Fibroblast of the conjunctiva (primary cell): ENCODE results near the gene ZDHHC14.
"Not testable (repeated sequence)": the region's sequence is repeated elsewhere in the genome, so short reads cannot be mapped to it uniquely, and the experiment has no call there.

Experiments
- DNase-seq: peaks from one replicate; pipeline ENCODE4 v3.0.0-alpha.2; 2010; ENCODE audit warnings: low read depth

Gene ZDHHC14

DNA sequence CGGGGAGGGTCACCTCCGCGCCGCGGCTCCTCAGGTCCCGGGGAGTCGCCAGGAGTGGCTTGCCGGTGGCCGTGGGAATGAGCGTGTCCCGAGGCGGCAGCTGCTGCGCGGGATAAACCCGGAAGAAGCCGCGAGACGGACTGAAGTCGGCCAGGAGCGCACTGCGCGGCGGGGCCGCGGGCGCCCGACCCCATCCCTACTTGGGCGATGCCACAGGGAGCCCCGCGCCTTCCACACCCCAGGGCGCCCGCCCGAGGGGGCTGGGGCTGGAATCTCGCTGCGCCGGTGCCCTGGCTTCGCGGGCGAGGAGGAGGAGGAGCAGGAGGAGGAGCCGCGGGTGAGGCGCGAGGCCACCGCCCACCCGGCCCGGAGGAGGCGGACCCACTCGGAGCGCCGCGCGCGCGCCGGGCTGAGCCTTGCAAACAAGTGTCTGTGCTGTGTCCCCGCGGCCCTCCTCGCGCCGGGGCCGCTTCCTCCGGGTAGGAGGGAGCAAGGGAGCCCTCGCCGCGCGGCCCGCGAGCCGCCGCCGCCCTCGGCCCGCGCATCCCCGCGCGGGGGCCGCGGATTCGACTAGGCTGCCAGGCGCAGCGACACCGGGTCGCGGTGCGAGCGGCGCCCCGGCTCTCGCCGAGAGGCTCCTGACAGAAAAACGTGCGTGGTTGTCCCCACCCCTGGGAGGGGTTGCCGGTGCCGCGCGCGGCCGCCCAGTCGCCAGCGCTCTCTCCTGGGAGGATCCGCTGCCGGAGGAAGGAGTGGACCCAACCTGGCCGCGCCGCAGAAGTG lies at the start of gene ZDHHC14:
Gene ZDHHC14 (plus strand): TSS at position 412 of the 783 bp plus-strand sequence.
- DNase-seq: peak; percentile 51

DNA sequence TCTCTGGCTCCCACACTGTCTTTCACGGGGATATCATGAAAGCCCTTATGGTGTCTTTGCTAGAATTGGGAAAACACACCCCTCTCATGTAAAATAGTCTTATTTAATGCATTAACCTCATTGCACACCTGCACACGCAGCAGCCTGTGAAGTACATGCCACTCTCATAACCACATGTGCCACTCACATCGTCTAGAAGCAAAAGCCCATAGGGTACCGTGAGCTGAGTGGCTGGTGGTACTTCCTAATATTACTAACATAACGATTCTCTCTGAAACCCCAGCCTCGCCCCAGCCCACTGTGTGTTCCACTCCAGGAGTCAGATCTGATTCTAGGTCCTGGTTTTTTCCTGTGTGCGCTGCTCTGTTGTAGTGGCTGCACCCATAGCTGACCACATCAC lies 48.2 kb upstream of the ZDHHC14 start:
- no peak for DNase-seq

DNA sequence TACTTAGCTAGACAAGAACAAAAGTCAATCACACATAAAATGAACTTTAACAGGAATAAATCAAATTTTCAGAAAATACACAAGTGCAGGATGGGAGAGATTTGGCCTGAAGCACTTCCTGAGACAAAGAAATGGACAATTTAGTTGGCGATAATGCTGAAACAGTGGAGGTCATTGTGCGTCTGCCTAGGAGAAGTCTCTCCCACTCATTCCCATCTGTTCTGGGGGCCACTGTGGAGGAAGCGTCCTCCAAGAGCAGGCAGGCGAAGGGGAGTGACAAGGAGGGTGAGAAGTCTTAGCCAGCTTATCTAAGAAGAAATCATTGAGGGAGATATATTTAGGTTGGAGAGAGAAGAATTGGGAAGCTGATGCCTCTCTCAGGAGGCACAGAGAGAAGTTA lies 47.5 kb upstream of the ZDHHC14 start:
- DNase-seq: no peak

DNA sequence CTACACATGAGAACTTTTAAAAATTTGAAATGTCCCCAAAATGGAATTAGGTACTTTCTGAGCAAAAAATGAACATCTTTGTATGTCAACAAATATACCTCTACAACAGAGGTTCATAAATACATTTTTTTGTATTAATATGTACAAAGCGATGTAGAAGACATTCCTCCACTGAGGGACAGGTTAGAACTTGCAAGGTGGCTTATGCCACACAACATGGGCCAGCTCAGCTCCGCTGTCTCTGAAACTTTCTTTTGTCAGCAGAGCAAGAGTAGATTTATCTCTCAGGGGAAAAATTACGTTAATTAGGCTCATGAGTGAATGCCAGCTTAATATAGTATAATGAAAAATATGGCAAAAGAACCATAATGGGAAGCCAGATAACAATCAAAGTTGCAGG lies 47.0 kb upstream of the ZDHHC14 start:
- no peak for DNase-seq

DNA sequence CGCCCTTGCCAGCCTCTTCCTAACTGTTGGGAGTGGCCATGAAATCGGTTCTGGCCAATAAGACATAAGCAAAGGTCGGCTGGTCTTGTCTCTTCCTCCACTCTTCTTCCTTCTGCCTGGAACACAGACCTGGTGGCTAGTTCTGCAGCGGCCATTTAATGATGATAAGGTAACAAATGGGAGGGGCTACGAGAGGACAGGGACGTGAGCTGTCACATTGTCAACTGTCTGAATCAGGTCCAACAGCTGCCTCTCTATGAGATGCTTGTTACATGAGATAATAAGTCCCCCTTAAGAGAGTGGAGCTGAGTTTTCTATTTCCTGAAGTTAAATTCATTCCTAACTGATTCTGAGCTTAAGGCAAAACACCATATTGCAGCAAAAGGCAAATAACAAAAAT lies 45.2 kb upstream of the ZDHHC14 start:
- no peak for DNase-seq

DNA sequence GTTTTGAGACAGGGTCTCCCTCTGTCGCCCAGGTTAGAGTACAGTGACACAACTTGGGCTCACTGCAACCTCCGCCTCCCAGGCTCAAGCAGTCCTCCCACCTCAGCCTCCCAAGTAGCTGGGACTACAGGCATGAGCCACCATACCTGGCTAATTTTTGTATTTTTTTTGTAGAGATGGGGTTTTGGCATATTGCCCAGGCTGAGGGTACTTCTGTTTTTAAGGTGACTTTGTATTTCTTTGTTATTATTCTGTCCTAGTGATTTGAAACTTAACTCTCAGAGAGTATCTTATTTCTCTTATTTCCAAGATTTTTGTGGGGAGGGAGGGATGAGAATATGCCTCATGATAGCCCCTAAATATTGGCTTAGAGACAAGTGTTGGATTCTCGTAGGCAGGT lies 43.7 kb upstream of the ZDHHC14 start:
- not testable (repeated sequence) for DNase-seq

DNA sequence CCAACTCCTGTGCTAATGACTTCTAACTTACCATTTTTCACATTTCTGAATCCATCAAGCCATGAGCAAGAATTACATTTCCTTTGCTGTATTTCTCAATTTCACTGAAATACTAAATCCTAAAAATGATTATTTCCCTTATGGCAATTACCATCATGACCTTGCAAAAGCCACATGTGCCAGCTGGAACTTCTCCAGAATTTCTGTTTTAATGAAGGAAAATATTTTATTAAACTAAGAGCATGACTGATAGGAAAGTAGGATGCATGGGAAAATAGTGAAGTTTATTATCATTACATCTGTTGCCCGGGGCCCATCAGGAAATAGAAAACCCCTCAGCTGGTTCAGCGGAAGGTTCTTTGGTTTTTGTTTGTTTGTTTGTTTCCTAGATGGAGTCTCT lies 43.2 kb upstream of the ZDHHC14 start:
- no peak for DNase-seq

DNA sequence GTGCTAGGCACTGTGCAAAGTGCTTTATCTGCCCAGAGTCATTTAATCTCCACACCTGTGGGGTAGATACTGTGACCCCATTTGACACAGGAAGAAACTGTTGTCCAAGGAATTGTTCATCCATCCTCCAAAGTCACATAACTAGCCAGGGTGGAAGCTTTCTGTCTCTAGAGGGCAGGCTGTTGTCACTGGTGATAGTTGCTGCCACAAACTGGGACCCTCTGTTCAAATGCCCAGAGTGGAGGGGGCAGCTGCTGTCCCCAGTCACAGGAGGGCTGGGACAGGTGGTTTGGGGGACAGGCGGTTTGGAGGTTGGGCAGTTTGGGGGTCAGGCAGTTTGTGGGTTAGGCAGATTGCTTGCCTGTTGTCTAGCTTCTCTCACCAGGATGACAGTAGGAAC lies 41.6 kb upstream of the ZDHHC14 start:
- DNase-seq: no peak

DNA sequence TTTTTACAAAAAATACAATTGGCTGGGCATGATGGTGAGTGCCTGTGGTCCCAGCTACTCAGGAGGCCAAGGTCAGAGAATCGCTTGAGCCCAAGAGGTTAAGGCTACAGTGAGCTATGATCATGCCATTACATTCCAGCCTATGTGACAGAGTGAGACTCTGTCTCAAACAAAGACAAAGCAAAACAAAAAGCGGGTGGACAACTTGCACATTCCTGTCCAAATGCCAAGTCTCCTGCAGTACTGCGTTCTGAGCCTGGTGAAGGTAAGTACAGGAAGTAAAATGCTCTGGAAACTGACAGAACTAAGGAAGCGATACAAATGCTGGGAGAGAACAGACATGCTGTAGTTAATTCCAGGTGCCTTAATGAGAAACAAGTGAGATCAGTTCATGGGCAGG lies 37.3 kb upstream of the ZDHHC14 start:
- DNase-seq: no peak

DNA sequence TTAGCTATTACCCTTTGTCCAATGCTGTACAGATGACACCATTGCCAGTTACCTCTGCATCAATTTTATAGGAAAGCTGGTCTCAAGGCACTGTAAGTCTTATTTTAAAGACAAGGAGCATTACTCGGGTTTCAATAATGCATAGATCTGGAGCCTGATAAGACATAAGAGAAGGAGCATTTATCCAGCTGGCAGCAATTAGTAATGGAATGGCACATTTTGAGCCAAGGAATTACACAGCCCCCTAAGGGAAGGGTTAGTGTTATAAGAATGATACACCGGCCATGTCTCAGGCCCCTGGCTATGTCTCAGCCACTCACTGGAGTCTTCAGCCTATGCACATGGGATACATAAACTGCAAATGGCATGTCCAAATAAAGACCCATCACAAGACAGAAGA lies 34.6 kb upstream of the ZDHHC14 start:
- no peak for DNase-seq

DNA sequence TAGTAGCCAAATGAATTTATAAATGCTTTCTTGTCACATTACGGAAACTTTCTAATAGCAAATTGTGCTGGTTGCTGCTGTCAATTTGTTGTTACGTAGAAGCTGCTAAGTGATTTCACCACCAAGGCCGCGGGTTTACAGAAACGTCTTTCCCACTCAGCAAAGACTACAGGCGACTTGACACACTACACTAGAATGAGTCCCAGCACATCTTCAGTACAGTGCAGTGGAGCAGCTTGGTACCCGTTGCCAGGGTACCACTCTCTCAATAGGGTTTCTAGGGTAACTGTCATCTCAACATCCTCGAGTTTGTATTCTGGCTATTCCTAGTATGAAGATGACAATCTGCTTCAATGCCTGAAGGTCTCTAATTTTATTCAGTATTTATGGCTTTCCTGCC lies 22.7 kb upstream of the ZDHHC14 start:
- no peak for DNase-seq

DNA sequence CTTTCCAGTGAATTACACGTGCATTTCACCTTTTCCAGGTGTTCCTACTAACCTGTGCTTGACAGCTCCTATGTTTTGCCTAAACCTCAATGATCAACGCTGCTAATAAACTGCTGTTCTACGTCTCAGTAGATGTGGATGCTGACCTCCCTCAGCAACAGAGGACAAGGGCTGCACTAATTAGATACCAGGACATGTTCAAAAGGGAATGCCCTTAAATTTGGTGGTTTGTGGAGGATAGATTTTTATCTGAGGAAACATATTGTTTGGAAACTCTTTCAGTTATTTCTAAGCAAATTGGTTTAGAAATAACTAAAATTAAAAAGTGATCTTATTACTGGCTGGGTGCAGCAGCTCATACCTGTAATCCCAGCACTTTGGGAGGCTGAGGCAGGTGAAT lies 19.1 kb upstream of the ZDHHC14 start:
- no peak for DNase-seq

DNA sequence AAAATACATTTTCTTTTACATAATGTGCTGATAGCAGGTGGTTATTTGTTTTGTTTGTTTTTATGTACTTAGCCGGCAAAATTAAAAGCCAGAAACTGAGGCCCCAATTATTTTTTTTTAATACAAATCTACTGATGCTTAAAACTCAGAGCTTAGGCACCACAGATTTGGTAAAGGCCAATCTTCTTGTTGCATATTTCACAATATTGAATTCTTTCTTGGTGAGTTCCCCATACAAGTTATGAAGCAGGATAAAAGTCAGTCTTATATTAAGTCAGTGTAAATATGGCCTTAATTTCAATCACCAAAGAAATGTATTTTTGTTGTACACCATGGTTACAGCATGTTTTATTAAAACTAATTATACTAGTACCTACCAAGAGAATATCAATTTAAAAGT lies 16.3 kb upstream of the ZDHHC14 start:
- DNase-seq: no peak

DNA sequence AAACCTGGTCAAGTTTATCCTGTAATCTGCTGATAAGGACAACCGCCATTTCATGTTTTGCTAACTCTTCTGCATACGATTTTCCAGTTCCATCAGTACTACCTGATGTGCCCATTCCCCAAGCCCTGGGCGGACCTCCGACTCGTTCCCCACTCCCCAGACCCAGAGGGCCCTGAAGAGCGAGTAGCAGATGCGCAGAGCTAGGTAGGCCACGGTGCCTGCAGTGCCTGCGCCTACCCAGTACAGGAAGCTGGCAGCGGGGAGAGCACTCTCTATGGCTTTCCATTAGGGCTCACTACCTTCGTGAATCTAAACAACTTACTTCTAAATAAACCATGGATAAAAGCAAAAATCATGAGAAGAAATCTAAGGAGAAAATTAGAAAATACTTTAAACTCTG lies 14.3 kb upstream of the ZDHHC14 start:
- DNase-seq: no peak

DNA sequence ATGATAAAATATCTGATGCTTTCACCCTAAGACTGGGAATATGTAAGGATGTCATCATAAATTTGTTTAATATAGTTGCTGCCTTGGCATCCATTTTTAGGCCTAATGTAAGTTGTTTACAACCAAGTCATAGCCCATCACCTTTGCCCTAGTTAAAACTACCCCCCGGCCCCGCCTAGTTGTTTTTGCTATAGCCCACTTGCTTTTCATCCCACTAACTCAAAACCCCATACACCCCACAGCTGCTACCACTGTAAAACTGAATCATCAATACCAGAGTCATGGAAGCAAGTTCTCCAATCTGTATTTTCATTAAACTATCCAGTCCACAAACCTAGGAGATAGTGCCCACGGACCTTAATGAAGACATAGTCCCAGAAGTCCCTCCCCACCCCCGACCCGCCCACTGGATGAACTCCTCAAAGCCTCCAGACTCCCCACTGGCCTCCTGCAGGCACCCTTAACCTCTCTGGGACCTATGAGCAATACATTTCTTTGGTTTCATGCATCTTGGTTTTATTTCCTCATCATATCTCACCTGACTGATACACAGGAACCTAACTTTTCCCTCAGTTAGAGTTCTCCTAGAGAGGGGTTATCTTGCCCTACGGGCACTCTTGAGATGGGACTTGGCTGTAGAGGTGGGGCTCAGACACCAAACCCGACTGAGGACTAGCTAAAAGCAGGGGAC lies 12.5 kb upstream of the ZDHHC14 start:
- no peak for DNase-seq

DNA sequence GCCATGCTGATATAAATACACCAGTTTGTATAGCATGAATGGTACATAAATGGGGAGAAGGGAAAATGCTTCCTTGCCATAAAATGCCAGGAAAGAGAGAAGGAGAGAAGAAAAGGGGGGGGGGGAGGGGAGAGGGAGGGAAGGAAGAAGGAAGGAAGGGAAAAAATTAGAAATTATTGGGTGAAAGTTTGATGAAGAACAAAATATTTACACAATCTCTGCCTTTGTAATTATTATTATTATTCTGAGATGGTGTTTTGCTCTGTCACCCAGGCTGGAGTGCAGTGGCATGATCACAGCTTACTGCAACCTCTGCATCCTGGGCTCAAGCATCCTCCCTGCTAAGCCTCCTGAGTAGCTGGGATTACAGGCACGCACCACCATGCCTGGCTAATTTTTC lies 10.2 kb upstream of the ZDHHC14 start:
- no peak for DNase-seq

DNA sequence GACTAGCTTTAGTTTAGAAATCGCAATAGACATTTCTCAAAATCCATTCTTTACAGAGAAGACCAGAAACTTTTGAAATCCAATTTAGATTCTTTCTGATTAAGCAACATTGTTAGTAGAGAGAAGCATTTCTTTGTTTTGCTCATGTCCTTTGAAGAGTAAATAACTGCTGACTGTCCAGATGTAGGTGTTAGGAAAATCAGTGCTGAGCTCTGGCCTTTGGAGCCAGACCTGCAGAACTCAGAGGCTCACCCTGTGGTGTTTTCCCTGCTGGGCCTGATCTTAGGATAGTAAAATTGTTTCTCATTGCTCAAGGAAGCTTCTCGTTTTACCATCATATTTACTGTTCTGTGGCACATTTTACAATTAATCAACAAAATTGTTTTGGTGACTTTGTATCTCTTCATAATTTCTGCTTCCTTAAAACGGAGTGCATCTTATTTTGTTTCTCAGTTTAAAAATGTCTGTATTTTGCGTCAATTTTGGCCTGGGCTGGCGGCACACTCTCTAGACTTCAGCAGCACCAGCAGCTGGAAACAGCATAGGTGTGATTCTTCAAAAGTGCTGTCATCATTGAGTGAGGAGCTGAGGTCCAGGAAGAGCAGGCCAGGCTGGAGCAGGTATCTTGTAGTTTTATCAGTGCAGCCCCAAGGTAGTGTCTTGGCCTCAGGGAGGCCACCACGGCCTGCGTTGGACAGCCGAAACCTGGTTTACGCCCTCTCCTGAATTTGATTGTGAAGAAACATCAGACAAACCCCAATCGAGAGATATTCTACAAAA lies 8.3 kb upstream of the ZDHHC14 start:
- DNase-seq: no peak

DNA sequence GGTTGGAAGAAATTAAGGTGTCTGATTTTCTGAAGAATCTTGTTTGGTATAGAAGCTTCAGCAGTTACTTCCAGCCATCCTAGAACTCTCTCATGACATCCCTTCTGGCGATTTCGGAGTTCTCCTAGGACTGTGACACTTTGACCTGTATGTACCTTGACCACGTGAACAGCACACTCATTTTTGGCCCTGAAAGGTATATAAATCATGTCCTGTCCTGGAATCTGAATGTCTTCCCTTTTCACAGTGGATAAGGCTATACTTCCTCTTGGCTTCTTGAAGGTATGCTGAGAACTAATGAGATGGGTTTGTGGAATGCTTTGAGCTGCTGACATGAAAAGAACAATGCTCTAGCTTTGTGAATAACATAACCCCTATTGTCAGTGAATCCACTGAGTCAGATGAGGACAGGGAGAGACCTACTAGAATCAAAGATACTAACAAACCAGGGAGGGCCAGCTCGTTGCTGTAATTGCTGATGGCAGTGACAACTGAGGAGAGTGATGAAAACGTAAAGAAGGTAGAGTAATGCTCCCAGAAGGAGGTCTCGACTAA lies 6.0 kb upstream of the ZDHHC14 start:
- DNase-seq: no peak

DNA sequence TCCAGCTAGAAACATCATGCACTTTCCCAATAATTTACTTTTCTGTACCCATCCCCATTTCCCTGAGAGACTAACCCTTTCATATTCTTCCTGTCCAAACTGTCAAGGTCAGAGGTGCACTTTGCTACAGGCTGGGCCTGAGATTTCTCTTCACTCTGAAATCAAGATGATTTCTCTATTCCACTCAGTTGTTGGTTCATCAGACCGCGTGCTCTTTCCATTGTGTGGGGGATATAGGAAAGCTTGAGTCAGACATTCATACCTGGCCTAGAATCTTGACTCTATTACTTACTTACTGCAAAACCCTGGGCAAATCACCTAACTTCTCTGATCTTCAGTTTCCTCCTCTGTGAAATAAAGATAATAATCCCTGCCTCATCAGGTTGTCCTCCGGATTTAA lies 4.7 kb upstream of the ZDHHC14 start:
- no peak for DNase-seq

DNA sequence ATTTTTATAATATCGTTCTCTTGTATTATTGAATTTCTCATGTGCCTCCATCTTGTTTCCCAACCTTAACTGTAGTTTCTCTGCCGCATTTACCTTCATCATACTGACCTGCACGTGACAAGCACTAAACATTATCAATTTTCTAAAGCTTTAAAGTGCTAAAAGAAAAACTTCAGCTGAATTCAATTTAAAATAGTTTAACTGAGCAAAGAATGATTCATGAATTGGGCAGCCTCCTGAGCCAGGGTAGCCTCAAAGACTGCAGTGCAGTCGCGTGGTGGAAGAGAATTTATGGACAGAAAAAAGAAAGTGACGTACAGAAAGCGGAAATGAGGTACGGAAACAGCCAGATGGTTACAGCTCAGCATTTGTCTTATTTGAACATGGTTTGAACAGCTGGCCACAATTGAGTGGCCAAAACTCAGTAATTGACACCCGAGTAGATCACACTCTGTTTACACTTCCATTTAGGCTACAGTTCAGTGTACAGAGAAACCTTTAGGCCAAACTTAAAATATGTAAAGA lies 4.2 kb upstream of the ZDHHC14 start:
- DNase-seq: no peak

DNA sequence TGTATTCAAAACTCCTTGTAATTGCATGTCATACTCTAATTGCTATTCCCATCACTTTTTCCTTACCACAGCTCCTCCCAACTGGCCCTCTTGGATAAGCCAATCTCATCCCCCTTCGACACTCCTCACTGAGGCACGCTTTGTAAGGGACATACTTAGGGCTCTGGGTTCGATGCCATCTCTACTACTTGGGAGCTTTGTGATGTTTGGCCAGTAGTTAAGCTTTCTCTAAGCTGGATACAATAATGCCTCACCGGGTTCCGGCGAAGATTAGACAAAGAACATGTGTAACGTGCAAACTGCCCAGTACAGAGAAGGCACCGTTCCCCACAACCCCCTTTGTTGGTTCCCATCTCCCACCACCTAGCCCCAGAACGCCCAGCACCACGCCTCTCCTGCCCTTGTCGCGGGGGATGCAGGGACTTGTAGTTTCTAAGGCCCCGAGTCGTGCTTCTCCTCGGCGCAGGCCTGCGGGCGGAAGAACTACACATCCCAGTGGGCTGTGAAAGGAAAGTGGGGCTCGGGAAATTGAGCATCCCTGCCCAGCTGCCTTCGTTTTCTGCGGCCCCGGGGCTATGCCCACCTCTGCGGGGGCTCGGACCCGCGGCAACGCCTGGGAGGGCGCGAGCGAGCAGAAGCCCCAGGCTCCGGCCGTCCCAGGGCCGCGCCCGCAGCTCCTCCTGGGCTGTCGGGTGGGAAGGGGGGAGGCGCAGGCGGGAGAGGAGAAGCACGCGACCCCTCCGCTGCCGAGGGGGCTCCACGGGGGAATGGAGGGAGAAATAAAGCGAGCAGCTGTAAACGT lies 1.1 kb upstream of the ZDHHC14 start:
- peak; percentile 76 for DNase-seq

DNA sequence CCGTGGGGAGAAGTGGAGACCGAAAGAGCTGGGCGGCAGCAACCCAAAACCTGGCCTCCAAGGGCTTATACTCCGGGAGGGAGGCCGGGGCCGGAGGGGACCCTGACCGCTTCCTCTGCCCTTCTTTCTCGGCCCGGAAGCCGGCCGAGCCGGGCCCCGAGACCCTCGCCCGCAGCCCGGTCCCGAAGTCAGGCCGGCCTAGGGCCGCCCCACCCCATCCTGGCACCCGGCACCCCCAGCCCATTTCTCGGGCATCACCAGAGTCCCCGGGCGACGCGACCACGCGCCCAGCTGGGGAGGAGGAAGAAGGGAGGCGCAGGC lies 572 bp upstream of the ZDHHC14 start:
- DNase-seq: no peak
